A673 (cell line): Measurements from ENCODE around the gene KDM8.

Source experiments
- EZH2 ChIP-seq: fragments of 200-600 bp; sonication (generic); IDR thresholded peaks from 2 replicates; pipeline ENCODE4 v1.6.1; 2017; ENCODE audit warnings: borderline replicate concordance, low read depth, mild to moderate bottlenecking, mixed read lengths, antibody characterized with exemption, low read length; ENCODE audit not compliant: poor library complexity, severe bottlenecking
- TF ChIP-seq, protein P1 (sequence below): fragments of 300-800, 200-600 bp; sonication (generic); conservative IDR thresholded peaks from 2 replicates; pipeline ENCODE4 v1.5.1; 2017; ENCODE audit warnings: low read depth, mild to moderate bottlenecking, antibody characterized with exemption, low read length, moderate library complexity, mixed read lengths

DNA sequence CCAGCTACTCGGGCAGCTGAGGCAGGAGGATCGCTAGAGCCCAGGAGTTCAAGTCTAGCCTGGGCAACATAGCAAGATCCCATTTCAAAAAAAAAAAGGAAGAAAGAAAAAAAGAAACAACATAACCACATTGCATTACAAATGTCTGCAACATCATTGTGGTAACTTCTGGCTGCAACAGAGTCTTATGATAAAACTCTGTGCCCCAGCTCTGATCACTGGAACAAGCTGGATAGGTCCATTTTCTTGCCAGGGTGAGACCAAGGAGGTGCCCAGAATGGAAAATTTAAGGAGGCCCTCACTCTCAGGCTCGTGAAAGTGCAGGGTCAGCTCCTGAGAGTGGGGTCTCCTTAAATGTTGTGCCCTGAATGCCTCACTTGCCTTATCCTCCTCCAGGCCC lies 37.8 kb upstream of the KDM8 start:
- TF ChIP-seq, protein P1, sequence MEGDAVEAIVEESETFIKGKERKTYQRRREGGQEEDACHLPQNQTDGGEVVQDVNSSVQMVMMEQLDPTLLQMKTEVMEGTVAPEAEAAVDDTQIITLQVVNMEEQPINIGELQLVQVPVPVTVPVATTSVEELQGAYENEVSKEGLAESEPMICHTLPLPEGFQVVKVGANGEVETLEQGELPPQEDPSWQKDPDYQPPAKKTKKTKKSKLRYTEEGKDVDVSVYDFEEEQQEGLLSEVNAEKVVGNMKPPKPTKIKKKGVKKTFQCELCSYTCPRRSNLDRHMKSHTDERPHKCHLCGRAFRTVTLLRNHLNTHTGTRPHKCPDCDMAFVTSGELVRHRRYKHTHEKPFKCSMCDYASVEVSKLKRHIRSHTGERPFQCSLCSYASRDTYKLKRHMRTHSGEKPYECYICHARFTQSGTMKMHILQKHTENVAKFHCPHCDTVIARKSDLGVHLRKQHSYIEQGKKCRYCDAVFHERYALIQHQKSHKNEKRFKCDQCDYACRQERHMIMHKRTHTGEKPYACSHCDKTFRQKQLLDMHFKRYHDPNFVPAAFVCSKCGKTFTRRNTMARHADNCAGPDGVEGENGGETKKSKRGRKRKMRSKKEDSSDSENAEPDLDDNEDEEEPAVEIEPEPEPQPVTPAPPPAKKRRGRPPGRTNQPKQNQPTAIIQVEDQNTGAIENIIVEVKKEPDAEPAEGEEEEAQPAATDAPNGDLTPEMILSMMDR: no peak
- TF ChIP-seq EZH2: no peak
